ENCODE measurements around the gene ETS1.

- TF ChIP-seq CTCF (conservative IDR thresholded peaks at IDR 0.05 in 1 of 2, IDR thresholded peaks at IDR 0.05 in 1 of 2; ENCODE audit: extremely low read depth in 1 of 2, insufficient read depth in 1 of 2, low read depth in 1 of 2, low read length in 2 of 2) (no peak), EZH2 (IDR thresholded peaks at IDR 0.05; ENCODE audit: borderline replicate concordance, low read length) (no peak)
These were observed 68.0 kb downstream of the ETS1 start for GRCh38 chr11:128519338-128519737.

All from mammary epithelial cell (primary cell).